Esophagus squamous epithelium (tissue), 5 donors: ENCODE data around the gene CACHD1. TPM values are rescaled to one million over a fixed set of nuclear protein-coding genes. Genes with fewer than 3 reads are reported as not detected.

Experiments used
- DNase-seq: peaks from one replicate; lab custom pipeline; 2025; lab: John Stamatoyannopoulos, UW
- H3K27ac ChIP-seq, 4 donors: fragments of 200-600 bp; sonication (generic); one replicate each; pipeline ENCODE4 v1.5.1; 2016 to 2019; ENCODE audit warnings: mild to moderate bottlenecking in 1 of 4
- H3K27me3 ChIP-seq, 4 donors: fragments of 200-600 bp; sonication (generic); 1 replicate in 3 of 4; 2 replicates in 1 of 4; pipeline versions ENCODE4 v1.5.1 to v1.6.0; 2017 to 2021; ENCODE audit warnings: antibody characterized with exemption in 1 of 4
- H3K36me3 ChIP-seq, 3 donors: fragments of 200-600 bp; sonication (generic); one replicate each; pipeline ENCODE4 v1.5.1; 2016 to 2019
- H3K4me1 ChIP-seq, 3 donors: fragments of 200-600 bp; sonication (generic); one replicate each; pipeline ENCODE4 v1.5.1; 2017 to 2019
- H3K4me3 ChIP-seq, 4 donors: fragments of 200-600 bp; sonication (generic); 1 replicate in 3 of 4; 2 replicates in 1 of 4; pipeline ENCODE4 v1.5.1; 2016 to 2019; ENCODE audit warnings: mild to moderate bottlenecking in 2 of 4, moderate library complexity in 1 of 4
- H3K9me3 ChIP-seq, 3 donors: fragments of 200-600 bp; sonication (generic); one replicate each; pipeline ENCODE4 v1.5.1; 2016 to 2019
- CTCF ChIP-seq, 6 experiments: fragments of 450-650 bp in 4 of 6; fragments of 200-600 bp in 2 of 6; sonication (generic) in 2 of 6; IDR thresholded peaks; one replicate each; pipeline ENCODE4 v1.5.1; 2016 to 2019; ENCODE audit warnings: antibody characterized with exemption in 6 of 6, mild to moderate bottlenecking in 4 of 6, moderate library complexity in 4 of 6
- POLR2A ChIP-seq, 4 donors: fragments of 450-650 bp; IDR thresholded peaks; one replicate each; pipeline ENCODE4 v1.6.1; 2017; ENCODE audit warnings: antibody characterized with exemption in 4 of 4, mild to moderate bottlenecking in 4 of 4, moderate library complexity in 3 of 4
- WGBS, 2 donors: methylation state at CpG; one replicate each; pipeline ENCODE4 v1.1.5; 2018; 5-methylcytosine and 5-hydroxymethylcytosine counted together
- intact Hi-C: fragments of 100-400 bp; cut with DNase I; formaldehyde crosslinking; loops from one replicate; pipeline ENCODE4 v1.15.0; 2022
- total RNA-seq, 4 donors: library from RNA; depleted of rRNA; stranded (reverse); fragments of >200 nt; gene quantifications; one replicate each; pipeline ENCODE4 v1.1.0, GENCODE V29; 2016
- donor health status: DM: yes; HTN: yes; CAD: no.

Gene CACHD1
- total RNA-seq, 4 donors from 2014 or later, result 1.9 to 14.5 (median 4.1) TPM

DNA sequence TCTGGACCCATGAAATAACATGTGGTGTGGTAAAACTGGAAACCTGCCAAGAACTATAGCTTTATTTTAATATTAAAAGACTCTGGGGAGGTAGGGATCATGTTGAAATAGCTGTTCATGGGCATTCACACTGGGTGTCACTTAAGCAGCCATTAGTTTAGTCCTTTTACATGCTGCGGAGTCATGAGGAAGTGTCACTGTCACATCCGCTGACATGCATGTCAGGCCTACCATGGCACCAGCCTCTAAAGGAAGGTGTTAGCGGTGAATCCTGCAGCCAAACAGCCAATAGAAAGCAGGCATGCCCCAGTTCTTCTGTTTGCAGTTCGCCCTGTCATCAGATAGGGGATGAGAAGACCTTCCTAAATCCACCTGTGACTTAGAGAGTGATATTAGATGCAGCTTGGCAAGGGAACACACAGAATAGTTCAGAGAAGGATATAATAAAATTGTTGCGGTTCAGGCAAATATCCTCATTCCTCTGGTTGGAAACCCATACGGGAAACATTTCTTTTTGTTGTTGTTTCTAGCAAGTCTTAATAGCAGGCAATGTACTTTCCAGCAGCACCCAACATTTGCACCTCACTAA lies 100.4 kb downstream of the CACHD1 start:
- Histone ChIP-seq H3K4me3 (no peak overlapping the region), H3K9me3 (no peaks in the 10 kb centered on the region), H3K27ac (no peak overlapping the region), H3K36me3 (no peaks in the 10 kb centered on the region), H3K4me1 (peaks cover 0 to 26% (median 0%) of the 10 kb centered on the region in 3 donors), H3K27me3 (no peaks in the 10 kb centered on the region)
- intact Hi-C loops, result no loop called here
- DNase-seq, result no peak
- WGBS, 2 donors, result 91 to 97% methylated on average over 6 of the region's 6 CpGs
- TF ChIP-seq CTCF (IDR thresholded peaks at IDR 0.05) (no peak), POLR2A (IDR thresholded peaks at IDR 0.05) (no peak)

GRCh38 chr1:64572222-64572900 lies 102.4 kb downstream of the CACHD1 start:
- TF ChIP-seq CTCF (IDR thresholded peaks at IDR 0.05) (no peak), POLR2A (IDR thresholded peaks at IDR 0.05) (no peak)
- DNase-seq, result no peak
- peaks cover 0 to 18% (median 0%) of the 10 kb centered on the region in 3 donors for H3K4me1 ChIP-seq

DNA sequence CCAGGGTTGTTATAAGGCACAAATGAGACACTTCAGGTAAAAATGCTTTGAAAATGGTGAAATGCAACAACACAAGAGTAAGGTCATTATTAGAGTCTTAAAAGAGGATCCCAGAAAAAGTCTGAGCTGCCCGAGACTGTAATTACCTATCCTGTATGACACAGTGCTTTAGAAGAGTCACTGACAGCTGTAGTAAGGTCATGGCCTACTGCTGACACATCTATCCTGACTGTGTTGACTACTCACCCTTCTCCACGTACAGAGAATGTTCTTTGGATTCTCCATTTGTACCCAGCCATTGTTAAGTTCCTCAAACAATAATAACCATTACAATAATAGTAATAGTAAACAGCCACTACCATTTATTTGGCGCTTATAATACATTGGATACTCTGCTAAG lies 104.4 kb downstream of the CACHD1 start:
- no peaks in the 10 kb centered on the region for H3K36me3 ChIP-seq
- WGBS, 2 donors, result 72 to 91% methylated on average over 3 of the region's 3 CpGs
- H3K4me3 ChIP-seq, result no peak overlapping the region
- H3K27ac ChIP-seq, result no peak overlapping the region
- H3K4me1 ChIP-seq, result peaks cover 0 to 15% (median 0%) of the 10 kb centered on the region in 3 donors
- H3K9me3 ChIP-seq, result no peaks in the 10 kb centered on the region
- TF ChIP-seq POLR2A (IDR thresholded peaks at IDR 0.05) (no peak), CTCF (IDR thresholded peaks at IDR 0.05) (no peak)
- no peaks in the 10 kb centered on the region for H3K27me3 ChIP-seq
- DNase-seq, result no peak
- intact Hi-C loops, result no loop called here

More at GRCh38 chr1:64572222-64572900, 102.4 kb downstream of the CACHD1 start:
- no peaks in the 10 kb centered on the region for H3K9me3 ChIP-seq
- 59% methylated on average over 3 to 5 of the region's 5 CpGs for WGBS, 2 donors
- H3K36me3 ChIP-seq, result no peaks in the 10 kb centered on the region
- no peaks in the 10 kb centered on the region for H3K27me3 ChIP-seq
- intact Hi-C loops, result no loop called here
- no peak overlapping the region for H3K4me3 ChIP-seq
- no peak overlapping the region for H3K27ac ChIP-seq

DNA sequence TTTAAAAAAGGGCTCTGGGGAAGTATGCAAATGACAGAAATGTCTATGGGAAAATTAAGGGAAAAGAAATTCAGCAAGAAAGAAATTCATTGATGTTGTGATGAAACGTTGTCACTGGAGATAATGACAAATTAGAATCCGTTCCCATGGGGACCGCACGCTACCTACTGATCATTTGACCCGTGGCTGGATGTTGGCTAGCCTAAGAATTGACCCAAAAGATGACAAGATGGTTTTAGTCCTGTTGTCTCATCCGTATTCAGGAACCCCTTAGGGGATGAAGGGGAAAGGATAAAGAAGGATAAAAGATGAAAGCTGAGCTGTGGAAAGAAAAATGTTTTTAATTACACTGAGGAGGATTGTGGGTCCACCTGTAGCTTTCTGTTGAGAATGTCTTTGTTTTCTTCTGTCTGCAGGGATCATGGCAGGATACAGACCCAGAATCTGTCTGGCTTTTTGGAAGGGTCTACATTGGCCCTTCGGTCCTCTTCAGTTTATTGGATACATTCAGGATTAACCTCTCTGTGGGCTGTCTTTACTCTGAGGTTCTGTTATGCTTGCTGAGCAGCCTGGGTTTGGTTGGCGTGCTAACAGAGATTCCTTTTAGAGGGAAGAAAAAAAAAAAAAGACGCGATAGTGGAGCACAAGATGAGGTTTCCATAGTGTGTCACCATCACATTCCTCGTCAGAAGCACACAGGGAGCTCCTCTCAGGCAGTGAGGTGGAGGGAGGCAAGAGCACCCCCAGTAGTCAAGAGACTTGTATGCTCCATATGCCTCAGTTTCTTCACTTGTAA lies 106.2 kb downstream of the CACHD1 start:
- WGBS, 2 donors, result 63 to 80% methylated on average over 11 of the region's 11 CpGs
- no peak for TF ChIP-seq CTCF (IDR thresholded peaks at IDR 0.05)
- H3K4me3 ChIP-seq, result no peak overlapping the region
- H3K27me3 ChIP-seq, result no peaks in the 10 kb centered on the region
- intact Hi-C loops, result no loop called here
- no peak overlapping the region for H3K27ac ChIP-seq
- H3K4me1 ChIP-seq, result peaks cover 0 to 6% (median 0%) of the 10 kb centered on the region in 3 donors
- no peaks in the 10 kb centered on the region for H3K36me3 ChIP-seq
- DNase-seq, result no peak
- no peaks in the 10 kb centered on the region for H3K9me3 ChIP-seq
